GM21619 (cell line): ENCODE data around the gene SIL1.
"Not testable (repeated sequence)": the region's sequence is repeated elsewhere in the genome, so short reads cannot be mapped to it uniquely, and the experiment has no call there.

Experiments
- ATAC-seq: cut with Tn5 transposase; IDR thresholded peaks from one replicate; pipeline ENCODE4 v1.9.1; 2021; ENCODE audit not compliant: unreplicated experiment

SIL1 gene

GRCh38 chr5:139113892-139114291 lies 84.3 kb downstream of the SIL1 start:
- ATAC-seq, result no peak

- ATAC-seq, result not testable (repeated sequence)
Measured at GRCh38 chr5:139112362-139112761, 85.8 kb downstream of the SIL1 start.

DNA sequence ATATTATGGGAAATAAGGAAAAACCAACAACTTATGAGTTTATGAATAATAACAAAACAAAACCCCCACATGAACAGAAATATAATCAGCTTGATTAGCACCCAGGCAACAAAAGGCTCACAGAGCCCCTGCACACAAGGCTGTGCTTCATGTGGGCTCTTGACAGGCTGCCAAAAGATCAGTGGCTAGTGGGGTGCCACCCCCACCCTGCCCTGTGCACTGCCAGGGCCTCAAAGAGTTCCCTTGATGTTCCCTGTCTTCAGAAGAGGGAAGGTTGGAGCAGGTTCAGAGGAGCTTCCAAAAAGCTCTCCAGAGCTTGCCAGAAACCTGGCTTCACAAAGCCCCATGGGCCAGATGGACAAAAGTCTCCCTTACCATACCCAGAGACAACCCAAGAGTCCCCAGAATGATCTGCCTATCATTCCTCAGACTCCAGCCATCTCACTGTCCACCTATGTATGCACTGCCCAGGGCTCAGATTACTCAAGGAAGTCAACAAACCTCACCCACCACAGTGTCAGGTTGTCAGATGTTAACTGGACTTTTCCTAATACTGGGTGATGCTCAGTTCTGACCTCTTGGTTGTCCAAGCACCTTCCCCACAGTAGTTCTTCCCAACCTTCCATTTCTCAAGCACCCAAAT lies 87.5 kb downstream of the SIL1 start:
- no peak for ATAC-seq

- ATAC-seq, result no peak
Measured at GRCh38 chr5:139108063-139108824, 89.9 kb downstream of the SIL1 start.

DNA sequence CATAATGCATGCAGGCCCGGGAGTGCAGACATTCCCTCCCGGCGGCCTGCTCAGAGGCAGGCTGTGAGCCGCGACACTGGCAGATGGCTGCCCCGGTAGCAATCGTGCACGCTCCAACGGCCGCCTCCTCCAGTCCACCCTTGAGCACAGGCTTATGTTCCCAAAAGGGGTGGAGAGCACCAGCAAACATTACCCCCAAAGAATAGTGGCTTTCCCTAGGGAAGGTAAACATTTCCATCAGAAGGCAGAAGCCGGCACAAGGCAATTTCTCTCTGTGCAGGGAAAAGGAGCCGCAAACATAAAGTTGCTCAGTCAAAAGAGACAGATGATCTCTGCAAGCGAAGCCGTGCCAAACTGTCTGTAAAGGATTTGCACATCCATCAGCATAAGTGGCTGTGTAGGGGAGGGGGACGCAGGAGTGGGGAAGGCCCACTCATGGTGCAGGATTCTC lies 92.5 kb downstream of the SIL1 start:
- ATAC-seq, result no peak

DNA sequence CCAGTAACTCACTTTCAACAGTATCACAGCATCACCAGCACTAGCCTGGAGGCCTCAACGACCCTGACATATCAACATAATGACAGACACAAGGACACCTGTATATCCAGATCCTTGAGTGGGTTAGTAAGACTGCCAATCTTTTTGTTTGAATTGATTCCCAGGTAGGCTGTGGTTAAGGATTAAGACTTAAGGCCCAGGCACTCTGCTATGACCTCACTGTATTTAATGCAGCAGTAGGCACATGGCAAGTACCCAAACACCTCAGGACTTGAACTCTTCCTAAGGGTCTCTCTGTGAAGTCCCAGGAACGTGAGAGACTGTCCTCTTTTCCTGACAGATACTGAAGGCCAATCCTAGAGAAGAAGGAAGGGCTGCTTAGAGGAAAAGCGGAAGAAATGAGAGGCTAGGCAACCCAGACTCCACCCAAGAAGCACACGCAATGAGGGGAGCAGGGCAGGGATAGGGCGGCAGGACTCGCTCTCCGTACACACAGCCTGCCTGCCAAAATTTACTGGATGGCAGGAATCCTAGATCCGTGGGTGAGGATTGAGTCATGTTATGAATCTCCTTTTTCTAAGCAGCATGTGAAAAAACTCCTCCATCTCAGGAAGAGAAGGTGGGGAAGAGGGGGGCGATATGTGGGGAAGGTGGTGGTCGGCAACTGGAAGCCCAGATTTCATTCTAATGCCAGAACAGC lies 93.4 kb downstream of the SIL1 start:
- no peak for ATAC-seq

DNA sequence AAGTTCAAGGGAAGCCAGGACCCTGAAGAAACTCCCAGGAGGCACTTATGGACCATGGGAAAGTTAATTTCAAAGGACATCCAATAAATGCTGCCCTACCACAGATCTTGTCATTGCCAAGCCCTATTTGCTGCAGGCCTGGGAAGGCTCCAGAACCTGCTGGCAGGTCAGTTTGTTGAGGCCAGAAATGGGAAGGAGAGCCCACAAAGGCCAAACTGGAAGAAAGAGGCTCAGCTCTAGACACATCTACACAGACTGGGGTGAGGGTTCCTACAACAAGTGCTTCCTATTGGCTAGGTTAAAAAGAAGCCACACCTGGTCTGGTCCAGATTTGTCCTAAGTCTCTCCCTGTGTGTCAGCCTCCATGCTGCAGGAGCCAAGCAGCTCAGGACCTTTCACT lies 94.4 kb downstream of the SIL1 start:
- no peak for ATAC-seq

- ATAC-seq, result no peak
Measured at GRCh38 chr5:139100825-139101224, 97.3 kb downstream of the SIL1 start.

- peak; percentile 92 for ATAC-seq
Measured at GRCh38 chr5:139094154-139095131, 103.7 kb downstream of the SIL1 start.

- no peak for ATAC-seq
Measured at GRCh38 chr5:139092741-139093343, 105.3 kb downstream of the SIL1 start.

DNA sequence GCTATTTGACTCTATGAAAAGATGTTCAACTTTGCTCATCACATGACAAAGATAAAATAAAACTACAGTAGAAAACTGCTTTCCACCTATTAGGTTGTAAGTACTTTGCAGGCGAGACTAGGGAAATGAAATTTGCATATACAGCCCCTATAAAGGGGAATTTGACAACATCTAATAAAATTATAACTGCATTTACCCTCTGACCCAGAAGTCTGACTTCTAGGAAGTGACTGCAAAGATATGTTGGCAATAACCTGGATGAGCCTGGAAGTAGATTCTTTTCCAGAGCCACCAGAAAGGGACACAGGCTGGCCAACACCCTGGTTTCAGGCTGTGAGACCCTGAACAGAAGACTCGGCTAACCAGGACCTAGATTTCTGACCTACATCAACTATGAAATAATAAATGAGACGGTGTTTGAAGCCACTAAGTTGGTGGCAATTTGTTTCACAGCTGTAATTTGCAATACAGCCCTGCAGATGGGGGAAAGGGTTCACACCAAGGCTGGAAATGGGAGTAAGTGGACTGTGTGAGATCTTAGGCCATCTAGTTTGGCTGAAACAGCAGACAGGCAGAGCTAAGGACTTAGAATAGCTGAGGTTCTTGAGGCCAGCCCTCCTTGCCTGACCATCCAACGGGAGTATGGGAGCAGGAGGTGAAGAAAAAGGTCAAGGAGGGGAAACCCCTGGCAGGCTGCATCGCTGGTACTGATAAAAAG lies 106.6 kb downstream of the SIL1 start:
- ATAC-seq, result no peak

- ATAC-seq, result no peak
Measured at GRCh38 chr5:139090581-139090980, 107.6 kb downstream of the SIL1 start.

DNA sequence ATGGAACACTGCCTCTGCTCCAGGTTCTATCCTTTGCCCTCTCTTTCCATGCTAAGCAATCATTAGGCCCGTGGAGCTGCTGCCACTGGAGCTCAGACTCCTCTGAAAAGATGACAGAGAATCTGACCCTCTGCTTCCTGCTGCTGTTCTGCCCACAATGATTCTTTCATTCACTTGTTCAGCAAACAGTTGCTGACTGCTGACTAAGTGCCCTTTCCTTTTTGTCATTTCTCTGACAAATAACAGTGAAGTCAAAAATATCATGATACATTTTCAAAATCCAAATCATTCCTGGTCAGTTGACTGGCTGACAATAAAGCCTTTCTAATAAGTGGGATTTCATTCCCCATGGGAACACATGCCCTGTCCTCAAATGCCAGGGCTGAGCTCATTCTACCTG lies 110.1 kb downstream of the SIL1 start:
- ATAC-seq, result no peak

GRCh38 chr5:139082813-139083498 lies 115.2 kb downstream of the SIL1 start:
- ATAC-seq, result no peak

DNA sequence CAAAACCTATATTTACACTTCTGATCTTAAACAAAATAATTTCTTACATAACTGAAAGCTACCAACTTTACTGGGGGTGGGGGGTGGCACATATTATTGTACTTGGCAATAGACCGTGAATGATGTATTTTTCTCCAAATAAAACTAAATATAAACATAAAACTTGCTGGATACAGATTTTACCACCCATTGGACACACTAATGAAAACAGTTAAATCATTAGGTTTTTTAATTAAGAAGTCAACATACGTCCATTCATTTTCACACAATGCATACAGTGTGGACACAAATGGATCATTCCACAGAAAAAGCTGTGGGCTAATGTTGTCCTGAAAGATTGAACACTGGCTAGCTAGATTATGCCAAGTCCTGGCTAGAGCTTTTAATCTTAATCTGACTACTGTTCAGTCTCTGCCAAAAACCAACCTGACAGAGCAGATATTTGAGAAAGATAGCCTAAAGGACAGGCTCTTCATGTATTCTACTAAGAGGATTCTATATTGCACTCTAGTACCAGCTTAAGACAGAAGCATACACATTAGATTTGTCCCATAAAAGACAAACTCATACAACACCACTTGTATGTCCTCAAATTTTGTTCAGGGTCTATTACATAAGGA lies 118.1 kb downstream of the SIL1 start:
- ATAC-seq, result no peak

DNA sequence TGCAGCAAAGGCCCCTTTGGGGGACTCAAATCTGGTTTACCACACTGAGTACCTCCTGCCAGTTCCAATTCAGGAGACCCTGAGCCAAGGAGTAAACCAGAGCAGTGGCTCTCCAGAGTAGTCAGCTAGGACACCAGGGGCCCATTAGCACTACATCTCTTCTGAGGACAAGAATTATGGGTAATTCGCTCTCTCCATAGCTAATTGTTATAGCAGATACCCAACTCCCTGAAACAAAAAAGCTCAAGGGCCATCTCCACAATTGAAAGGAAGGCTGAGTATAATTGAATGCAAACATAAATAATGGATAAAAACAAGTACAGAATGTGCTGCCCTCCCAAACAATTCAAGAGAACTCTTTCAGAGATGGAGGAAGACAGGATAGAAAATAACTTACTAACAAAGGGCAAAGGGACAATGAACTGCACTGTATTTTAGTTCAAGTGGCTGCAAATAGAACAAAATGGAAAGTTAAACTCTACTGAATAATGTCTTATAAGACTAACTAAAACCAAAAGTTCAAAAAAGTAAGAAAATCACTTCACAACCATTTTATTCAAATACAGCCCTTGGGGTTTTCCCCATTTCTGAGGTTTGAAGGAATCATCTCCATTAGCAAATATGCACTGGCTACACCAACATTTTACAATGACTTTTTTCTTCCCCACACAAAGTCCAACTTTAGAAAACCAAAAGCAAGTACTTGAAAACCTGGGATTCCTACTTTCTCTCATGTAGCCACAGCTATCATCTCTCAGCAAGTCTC lies 118.8 kb downstream of the SIL1 start:
- no peak for ATAC-seq

- ATAC-seq, result no peak
Measured at GRCh38 chr5:139078345-139078744, 119.8 kb downstream of the SIL1 start.

GRCh38 chr5:139077899-139078298 lies 120.3 kb downstream of the SIL1 start:
- ATAC-seq, result no peak
